Measurements from ENCODE around the gene VDR.

The VDR gene

GRCh38 chr12:47794679-47795078 is 110.1 kb downstream of the VDR start:
- Histone ChIP-seq H3K4me3 (no peak overlapping the region), H3K4me2 (no peak overlapping the region), H3K9me3 (no peaks in the 10 kb centered on the region), H3K9ac (no peak overlapping the region), H4K20me1 (peaks cover 47% of the 10 kb centered on the region), H3K27me3 (no peaks in the 10 kb centered on the region), H3K4me1 (peaks cover 13% of the 10 kb centered on the region), H3K36me3 (peaks cover 99% of the 10 kb centered on the region), H3K27ac (no peak overlapping the region)
- no peak for TF ChIP-seq Cebpa-rat (IDR thresholded peaks at IDR 0.05)

- no peak overlapping the region for H3K9ac ChIP-seq
- H3K27me3 ChIP-seq, result no peaks in the 10 kb centered on the region
- no peaks in the 10 kb centered on the region for H3K9me3 ChIP-seq
- H3K4me1 ChIP-seq, result no peaks in the 10 kb centered on the region
- H3K27ac ChIP-seq, result no peak overlapping the region
- no peak overlapping the region for H3K4me2 ChIP-seq
- peaks cover 43% of the 10 kb centered on the region for H4K20me1 ChIP-seq
- no peak for TF ChIP-seq Cebpa-rat (IDR thresholded peaks at IDR 0.05)
- peaks cover 99% of the 10 kb centered on the region for H3K36me3 ChIP-seq
- no peak overlapping the region for H3K4me3 ChIP-seq
Observed at GRCh38 chr12:47793015-47793681, 111.6 kb downstream of the VDR start.

GRCh38 chr12:47791874-47792273 is 112.9 kb downstream of the VDR start:
- H3K27me3 ChIP-seq, result no peaks in the 10 kb centered on the region
- no peaks in the 10 kb centered on the region for H3K9me3 ChIP-seq
- H3K4me1 ChIP-seq, result no peaks in the 10 kb centered on the region
- H3K9ac ChIP-seq, result no peak overlapping the region
- H3K27ac ChIP-seq, result no peak overlapping the region
- no peak overlapping the region for H3K4me2 ChIP-seq
- TF ChIP-seq Cebpa-rat (IDR thresholded peaks at IDR 0.05), result no peak
- no peak overlapping the region for H3K4me3 ChIP-seq
- peaks cover 100% of the 10 kb centered on the region for H3K36me3 ChIP-seq
- H4K20me1 ChIP-seq, result peaks cover 46% of the 10 kb centered on the region
